ENCODE measurements around the gene DNAJC3. TPM values are rescaled to one million over a fixed set of nuclear protein-coding genes. Genes with fewer than 3 reads are reported as not detected.
A peak's percentile ranks its signal among the peaks of the same experiment; 100 is the strongest.

The DNAJC3 gene
- polyA plus RNA-seq, 1 of the 3 experiments (the other 2 are of a cell fraction): 5.8 TPM

DNA sequence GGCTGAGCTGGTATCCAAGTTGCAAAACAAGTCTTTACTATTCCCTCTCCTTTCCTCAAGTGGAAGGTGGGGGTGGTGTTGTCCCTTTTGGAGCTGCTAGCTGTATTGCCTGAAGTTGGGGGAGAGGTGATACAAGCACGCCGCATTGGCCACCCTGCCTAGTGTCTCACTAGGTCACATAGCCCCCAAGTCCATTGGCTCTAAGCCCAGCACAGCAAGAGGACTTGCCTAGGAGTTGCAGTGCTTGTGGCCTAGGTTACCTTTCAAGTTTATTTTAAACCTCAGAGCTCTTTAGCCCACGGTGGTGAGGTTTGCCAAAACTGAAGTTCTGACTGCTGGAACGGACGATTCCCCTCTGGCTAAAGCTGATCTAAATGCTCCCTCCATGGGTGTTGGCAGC lies 5.3 kb upstream of the DNAJC3 start:
- WGBS (ENCODE audit: low lambda C conversion rate): 95% methylated on average over 3 of the region's 5 CpGs
- peaks cover 4% of the 10 kb centered on the region for H3F3A ChIP-seq (replicated peaks; ENCODE audit: insufficient read depth)
- H3K4me1 ChIP-seq (ENCODE audit: control insufficient read depth in 1 of 2, insufficient read depth in 2 of 2, low read depth in 1 of 2, low read length in 1 of 2): no peaks in the 10 kb centered on the region; a peak in 3 of 4 replicates
- ChIA-PET POLR2A (no interaction called here), CTCF (interaction anchor here (2.2 kb wide), 1 partner anchor 11 kb away, joined by 10 read pairs; no protein-coding TSS in a partner anchor)
- TF ChIP-seq, protein P1, sequence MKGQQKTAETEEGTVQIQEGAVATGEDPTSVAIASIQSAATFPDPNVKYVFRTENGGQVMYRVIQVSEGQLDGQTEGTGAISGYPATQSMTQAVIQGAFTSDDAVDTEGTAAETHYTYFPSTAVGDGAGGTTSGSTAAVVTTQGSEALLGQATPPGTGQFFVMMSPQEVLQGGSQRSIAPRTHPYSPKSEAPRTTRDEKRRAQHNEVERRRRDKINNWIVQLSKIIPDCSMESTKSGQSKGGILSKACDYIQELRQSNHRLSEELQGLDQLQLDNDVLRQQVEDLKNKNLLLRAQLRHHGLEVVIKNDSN (IDR thresholded peaks at IDR 0.05; ENCODE audit: borderline replicate concordance, low read depth): no peak
- TF ChIP-seq EP300 (IDR thresholded peaks at IDR 0.05; ENCODE audit: borderline replicate concordance in 1 of 2, low read depth in 1 of 2, low read length in 1 of 2) (no peak), SIN3A (IDR thresholded peaks at IDR 0.05; ENCODE audit: borderline replicate concordance, low read depth, low read length) (no peak), NRF1 (IDR thresholded peaks at IDR 0.05; ENCODE audit: low read depth, low read length) (no peak)
- TF ChIP-seq, protein P2, sequence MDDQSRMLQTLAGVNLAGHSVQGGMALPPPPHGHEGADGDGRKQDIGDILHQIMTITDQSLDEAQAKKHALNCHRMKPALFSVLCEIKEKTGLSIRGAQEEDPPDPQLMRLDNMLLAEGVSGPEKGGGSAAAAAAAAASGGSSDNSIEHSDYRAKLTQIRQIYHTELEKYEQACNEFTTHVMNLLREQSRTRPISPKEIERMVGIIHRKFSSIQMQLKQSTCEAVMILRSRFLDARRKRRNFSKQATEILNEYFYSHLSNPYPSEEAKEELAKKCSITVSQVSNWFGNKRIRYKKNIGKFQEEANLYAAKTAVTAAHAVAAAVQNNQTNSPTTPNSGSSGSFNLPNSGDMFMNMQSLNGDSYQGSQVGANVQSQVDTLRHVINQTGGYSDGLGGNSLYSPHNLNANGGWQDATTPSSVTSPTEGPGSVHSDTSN (IDR thresholded peaks at IDR 0.05): no peak
- no peak overlapping the region; a peak in 1 of 4 replicates for H3K4me3 ChIP-seq (ENCODE audit: low read depth in 2 of 2, low read length in 1 of 2)
- no peak for DNase-seq
- no peak overlapping the region for H3K4me2 ChIP-seq
- peaks cover 0 to 2% of the 10 kb centered on the region in 2 experiments for H3K36me3 ChIP-seq (replicated peaks in 1 of 2; ENCODE audit: control insufficient read depth in 1 of 2, insufficient read depth in 2 of 2, low read length in 1 of 2)
- H2AFZ ChIP-seq (ENCODE audit: low read depth): no peak overlapping the region
- H3K9me3 ChIP-seq: peaks cover 11% of the 10 kb centered on the region
- no peaks in the 10 kb centered on the region for H4K20me1 ChIP-seq (ENCODE audit: insufficient read depth)
- no peaks in the 10 kb centered on the region for H3K9me2 ChIP-seq
- no peak overlapping the region for H3K27ac ChIP-seq (ENCODE audit: low read depth in 2 of 2, low read length in 1 of 2)
- H3K9ac ChIP-seq: no peak overlapping the region
- H3K79me2 ChIP-seq (ENCODE audit: insufficient read depth): peaks cover 5% of the 10 kb centered on the region; the same call in 1 of the 2 replicates
- no peaks in the 10 kb centered on the region for H3K27me3 ChIP-seq (ENCODE audit: insufficient read depth)

DNA sequence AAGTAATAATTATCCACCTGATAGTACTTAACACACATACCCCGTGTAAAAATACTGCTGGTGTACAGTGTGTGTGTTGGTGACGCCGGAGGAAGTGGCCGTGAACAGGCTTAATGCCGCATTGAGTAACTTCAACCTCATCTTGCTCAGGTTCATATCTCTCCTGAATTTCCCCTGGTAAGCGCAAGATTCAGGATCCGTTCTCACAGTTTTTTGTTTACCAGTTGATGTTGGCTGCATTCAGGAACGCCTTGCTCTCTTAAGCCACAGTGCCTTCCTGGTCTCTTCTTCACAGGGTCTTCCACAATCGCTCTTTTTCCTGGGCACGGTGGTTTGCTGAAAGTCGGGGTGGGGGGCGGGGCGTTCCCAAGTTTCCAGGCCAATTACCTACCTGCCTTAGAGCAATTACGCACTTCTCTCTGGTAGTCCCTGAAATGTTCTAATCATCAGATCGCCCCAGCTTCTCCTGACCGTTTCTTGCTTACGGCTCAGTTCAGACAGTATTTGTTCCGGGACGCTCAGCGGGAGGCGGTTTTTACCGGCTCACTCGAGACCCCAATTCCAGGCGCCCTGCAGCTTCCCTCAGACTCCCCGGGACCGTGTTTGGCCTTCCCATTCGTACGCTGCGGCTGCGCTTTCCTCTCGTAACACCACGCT lies 706 bp upstream of the DNAJC3 start:
- Histone ChIP-seq H3F3A (replicated peaks; ENCODE audit: insufficient read depth) (peaks cover 12% of the 10 kb centered on the region), H3K27me3 (ENCODE audit: insufficient read depth) (no peaks in the 10 kb centered on the region), H3K4me3 (ENCODE audit: low read depth in 2 of 2, low read length in 1 of 2) (peak overlapping the region; percentile 86 to 96), H3K9me3 (peaks cover 5% of the 10 kb centered on the region; the same call in 1 of the 2 replicates), H2AFZ (ENCODE audit: low read depth) (peak overlapping the region; percentile 100), H4K20me1 (ENCODE audit: insufficient read depth) (peaks cover 17% of the 10 kb centered on the region; the same call in 1 of the 2 replicates), H3K9me2 (no peaks in the 10 kb centered on the region), H3K4me2 (peak overlapping the region; percentile 81), H3K36me3 (replicated peaks in 1 of 2; ENCODE audit: control insufficient read depth in 1 of 2, insufficient read depth in 2 of 2, low read length in 1 of 2) (peaks cover 0 to 2% of the 10 kb centered on the region in 2 experiments), H3K4me1 (ENCODE audit: control insufficient read depth in 1 of 2, insufficient read depth in 2 of 2, low read depth in 1 of 2, low read length in 1 of 2) (peaks cover 6% of the 10 kb centered on the region in 2 experiments; a peak in 3 of 4 replicates), H3K9ac (peak overlapping the region; percentile 78), H3K27ac (ENCODE audit: low read depth in 2 of 2, low read length in 1 of 2) (peak overlapping the region; percentile 82 to 94), H3K79me2 (ENCODE audit: insufficient read depth) (peaks cover 45% of the 10 kb centered on the region)
- no peak for DNase-seq
- ChIA-PET POLR2A (interaction anchor here (0.7 to 1.2 kb wide), 3 partner anchors 32 to 124 kb away, joined by 3 to 4 read pairs (median 3); partner anchors contain the start of gene DZIP1), CTCF (interaction anchor here (0.7 to 1.1 kb wide), 5 partner anchors 14 to 158 kb away, joined by 3 to 4 read pairs (median 3); no protein-coding TSS in a partner anchor)
- WGBS (ENCODE audit: low lambda C conversion rate): 3% methylated on average over 16 of the region's 32 CpGs
- TF ChIP-seq GATA2 (CRISPR knock-in tag; IDR thresholded peaks at IDR 0.05): peak; percentile 21; the same call in 1 of the 2 replicates
- no peak for TF ChIP-seq EZH2phosphoT487 (IDR thresholded peaks at IDR 0.05; ENCODE audit: borderline replicate concordance, low read depth)
- TF ChIP-seq, protein P3, sequence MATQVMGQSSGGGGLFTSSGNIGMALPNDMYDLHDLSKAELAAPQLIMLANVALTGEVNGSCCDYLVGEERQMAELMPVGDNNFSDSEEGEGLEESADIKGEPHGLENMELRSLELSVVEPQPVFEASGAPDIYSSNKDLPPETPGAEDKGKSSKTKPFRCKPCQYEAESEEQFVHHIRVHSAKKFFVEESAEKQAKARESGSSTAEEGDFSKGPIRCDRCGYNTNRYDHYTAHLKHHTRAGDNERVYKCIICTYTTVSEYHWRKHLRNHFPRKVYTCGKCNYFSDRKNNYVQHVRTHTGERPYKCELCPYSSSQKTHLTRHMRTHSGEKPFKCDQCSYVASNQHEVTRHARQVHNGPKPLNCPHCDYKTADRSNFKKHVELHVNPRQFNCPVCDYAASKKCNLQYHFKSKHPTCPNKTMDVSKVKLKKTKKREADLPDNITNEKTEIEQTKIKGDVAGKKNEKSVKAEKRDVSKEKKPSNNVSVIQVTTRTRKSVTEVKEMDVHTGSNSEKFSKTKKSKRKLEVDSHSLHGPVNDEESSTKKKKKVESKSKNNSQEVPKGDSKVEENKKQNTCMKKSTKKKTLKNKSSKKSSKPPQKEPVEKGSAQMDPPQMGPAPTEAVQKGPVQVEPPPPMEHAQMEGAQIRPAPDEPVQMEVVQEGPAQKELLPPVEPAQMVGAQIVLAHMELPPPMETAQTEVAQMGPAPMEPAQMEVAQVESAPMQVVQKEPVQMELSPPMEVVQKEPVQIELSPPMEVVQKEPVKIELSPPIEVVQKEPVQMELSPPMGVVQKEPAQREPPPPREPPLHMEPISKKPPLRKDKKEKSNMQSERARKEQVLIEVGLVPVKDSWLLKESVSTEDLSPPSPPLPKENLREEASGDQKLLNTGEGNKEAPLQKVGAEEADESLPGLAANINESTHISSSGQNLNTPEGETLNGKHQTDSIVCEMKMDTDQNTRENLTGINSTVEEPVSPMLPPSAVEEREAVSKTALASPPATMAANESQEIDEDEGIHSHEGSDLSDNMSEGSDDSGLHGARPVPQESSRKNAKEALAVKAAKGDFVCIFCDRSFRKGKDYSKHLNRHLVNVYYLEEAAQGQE (IDR thresholded peaks at IDR 0.05; ENCODE audit: low read depth, low read length): no peak
